HL-60 (cell line): ENCODE data around the gene CPNE4. TPM values are rescaled to one million over a fixed set of nuclear protein-coding genes. Genes with fewer than 3 reads are reported as not detected.

Experiments
- DNase-seq, 2 experiments: peaks; one replicate each; pipeline ENCODE4 v3.0.0-alpha.2; 2010 to 2020; ENCODE audit warnings: low read depth in 1 of 2, low spot score in 1 of 2
- H3K27ac ChIP-seq: fragments of 250-450 bp; sonication (Bioruptor Pico); replicated peaks from 2 replicates; pipeline ENCODE4 v1.5.1; 2020; ENCODE audit warnings: mild to moderate bottlenecking, moderate library complexity
- H3K27me3 ChIP-seq: fragments of 250-450 bp; sonication (Bioruptor Pico); 2 replicates; pipeline ENCODE4 v1.5.1; 2021; ENCODE audit warnings: mild to moderate bottlenecking, moderate library complexity; ENCODE audit not compliant: insufficient read depth, poor library complexity, severe bottlenecking
- H3K4me3 ChIP-seq: replicated peaks from 2 replicates; pipeline ENCODE4 v1.5.1; 2011; ENCODE audit warnings: mild to moderate bottlenecking, control low read depth, low read length; ENCODE audit not compliant: insufficient read depth
- CTCF ChIP-seq: IDR thresholded peaks from one replicate; pipeline ENCODE4 v1.5.1; 2011; ENCODE audit warnings: low read length, control low read depth, inconsistent platforms; ENCODE audit not compliant: insufficient read depth
- GABPA ChIP-seq: IDR thresholded peaks from 2 replicates; pipeline ENCODE4 v1.6.1; 2012; ENCODE audit warnings: low read depth
- POLR2AphosphoS5 ChIP-seq: IDR thresholded peaks from 2 replicates; pipeline ENCODE4 v1.6.1; 2012; ENCODE audit warnings: low read depth
- REST ChIP-seq: IDR thresholded peaks from 2 replicates; pipeline ENCODE4 v1.6.1; 2012; ENCODE audit warnings: low read depth; ENCODE audit not compliant: insufficient replicate concordance
- SPI1 ChIP-seq: IDR thresholded peaks from 2 replicates; pipeline ENCODE4 v1.6.1; 2012; ENCODE audit warnings: low read depth, mild to moderate bottlenecking, borderline replicate concordance
- microRNA-seq: library from miRNA; unstranded; fragments of <30 nt; microRNA quantifications from one replicate; pipeline ENCODE4, GENCODE V29; 2018

CPNE4 gene

DNA sequence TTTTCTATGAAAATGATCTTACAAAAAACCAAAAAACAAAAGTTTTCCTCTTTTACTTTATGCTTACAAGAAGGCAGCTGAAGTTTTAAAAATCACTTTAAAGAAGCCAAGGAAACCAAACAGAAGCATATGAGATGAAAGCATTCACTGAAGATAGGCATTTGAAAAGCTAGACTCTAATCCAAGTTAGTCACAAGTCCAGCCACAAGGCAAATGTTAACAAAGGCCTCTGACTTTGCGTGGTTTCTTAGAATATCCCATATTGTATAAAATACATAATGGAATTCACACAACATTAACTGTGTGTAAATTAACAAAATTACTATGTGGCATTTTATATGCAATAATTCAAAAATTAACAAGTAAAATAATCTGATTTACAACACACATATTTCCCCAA is 549.7 kb downstream of the CPNE4 start:
- DNase-seq, result no peak
- Histone ChIP-seq H3K27me3 (no peaks in the 10 kb centered on the region), H3K27ac (no peak overlapping the region), H3K4me3 (no peak overlapping the region)
- no peak for TF ChIP-seq POLR2AphosphoS5
- no peak for TF ChIP-seq REST
- no peak for TF ChIP-seq CTCF
- no peak for TF ChIP-seq SPI1
- TF ChIP-seq GABPA, result no peak

GRCh38 chr3:131484496-131485111 is 550.2 kb downstream of the CPNE4 start:
- TF ChIP-seq POLR2AphosphoS5 (no peak), GABPA (no peak), CTCF (no peak), REST (no peak), SPI1 (no peak)
- Histone ChIP-seq H3K27ac (no peak overlapping the region), H3K27me3 (no peaks in the 10 kb centered on the region), H3K4me3 (no peak overlapping the region)
- DNase-seq, result no peak

Small RNAs within 50 kb of the gene (microRNA-seq; reads per million reads assigned to microRNA genes)
- gene MIR5704, result not detected
